HG03378 (cell line): Measurements from ENCODE around the gene SPDYE17.
A peak's percentile ranks its signal among the peaks of the same experiment; 100 is the strongest.
"Not testable (repeated sequence)": the region's sequence is repeated elsewhere in the genome, so short reads cannot be mapped to it uniquely, and the experiment has no call there.

Experiments used
- ATAC-seq: cut with Tn5 transposase; IDR thresholded peaks from one replicate; pipeline ENCODE4 v1.9.1; 2021; ENCODE audit warnings: mild to moderate bottlenecking, moderate library complexity; ENCODE audit not compliant: unreplicated experiment

The SPDYE17 gene

GRCh38 chr7:76998764-76999450 is 33.3 kb downstream of the SPDYE17 start:
- ATAC-seq, result not testable (repeated sequence)

- no peak for ATAC-seq
Observed at GRCh38 chr7:76998285-76998589, 33.9 kb downstream of the SPDYE17 start.

- no peak for ATAC-seq
Observed at GRCh38 chr7:76997381-76998284, 34.5 kb downstream of the SPDYE17 start.

- not testable (repeated sequence) for ATAC-seq
Observed at GRCh38 chr7:76996932-76997331, 35.2 kb downstream of the SPDYE17 start.

- ATAC-seq, result not testable (repeated sequence)
Observed at GRCh38 chr7:76994286-76994685, 37.9 kb downstream of the SPDYE17 start.

- ATAC-seq, result not testable (repeated sequence)
Observed at GRCh38 chr7:76993831-76994230, 38.3 kb downstream of the SPDYE17 start.

- not testable (repeated sequence) for ATAC-seq
Observed at GRCh38 chr7:76992871-76993270, 39.3 kb downstream of the SPDYE17 start.

GRCh38 chr7:76992204-76992603 is 40.0 kb downstream of the SPDYE17 start:
- not testable (repeated sequence) for ATAC-seq

- ATAC-seq, result not testable (repeated sequence)
Observed at GRCh38 chr7:76990202-76990601, 42.0 kb downstream of the SPDYE17 start.

GRCh38 chr7:76985924-76986717 is 46.0 kb downstream of the SPDYE17 start:
- not testable (repeated sequence) for ATAC-seq

GRCh38 chr7:76984784-76985136 is 47.4 kb downstream of the SPDYE17 start:
- ATAC-seq, result peak; percentile 95

GRCh38 chr7:76983937-76984783 is 48.0 kb downstream of the SPDYE17 start:
- peak; percentile 3 for ATAC-seq

GRCh38 chr7:76983333-76983732 is 48.8 kb downstream of the SPDYE17 start:
- ATAC-seq, result not testable (repeated sequence)

- ATAC-seq, result not testable (repeated sequence)
Observed at GRCh38 chr7:76982501-76982900, 49.7 kb downstream of the SPDYE17 start.

GRCh38 chr7:76981187-76981970 is 50.8 kb downstream of the SPDYE17 start:
- not testable (repeated sequence) for ATAC-seq

- not testable (repeated sequence) for ATAC-seq
Observed at GRCh38 chr7:76980576-76980975, 51.6 kb downstream of the SPDYE17 start.

- not testable (repeated sequence) for ATAC-seq
Observed at GRCh38 chr7:76977761-76978367, 54.3 kb downstream of the SPDYE17 start.

GRCh38 chr7:76974793-76975579 is 57.2 kb downstream of the SPDYE17 start:
- not testable (repeated sequence) for ATAC-seq
